DOHH2 (cell line): Measurements from ENCODE around the gene MAB21L1.

Source experiments
- EZH2phosphoT487 ChIP-seq: fragments of 200-600 bp; sonication (generic); IDR thresholded peaks from 2 replicates; pipeline ENCODE4 v1.6.1; 2017; ENCODE audit warnings: borderline replicate concordance, mild to moderate bottlenecking, antibody characterized with exemption, low read length, moderate library complexity, mixed read lengths
- TF ChIP-seq, protein P1 (sequence below): fragments of 200-600 bp; sonication (generic); IDR thresholded peaks from one replicate; pipeline ENCODE4 v1.5.1; 2014; ENCODE audit warnings: antibody characterized with exemption, mild to moderate bottlenecking, low read depth, low read length; ENCODE audit not compliant: poor library complexity, severe bottlenecking

DNA sequence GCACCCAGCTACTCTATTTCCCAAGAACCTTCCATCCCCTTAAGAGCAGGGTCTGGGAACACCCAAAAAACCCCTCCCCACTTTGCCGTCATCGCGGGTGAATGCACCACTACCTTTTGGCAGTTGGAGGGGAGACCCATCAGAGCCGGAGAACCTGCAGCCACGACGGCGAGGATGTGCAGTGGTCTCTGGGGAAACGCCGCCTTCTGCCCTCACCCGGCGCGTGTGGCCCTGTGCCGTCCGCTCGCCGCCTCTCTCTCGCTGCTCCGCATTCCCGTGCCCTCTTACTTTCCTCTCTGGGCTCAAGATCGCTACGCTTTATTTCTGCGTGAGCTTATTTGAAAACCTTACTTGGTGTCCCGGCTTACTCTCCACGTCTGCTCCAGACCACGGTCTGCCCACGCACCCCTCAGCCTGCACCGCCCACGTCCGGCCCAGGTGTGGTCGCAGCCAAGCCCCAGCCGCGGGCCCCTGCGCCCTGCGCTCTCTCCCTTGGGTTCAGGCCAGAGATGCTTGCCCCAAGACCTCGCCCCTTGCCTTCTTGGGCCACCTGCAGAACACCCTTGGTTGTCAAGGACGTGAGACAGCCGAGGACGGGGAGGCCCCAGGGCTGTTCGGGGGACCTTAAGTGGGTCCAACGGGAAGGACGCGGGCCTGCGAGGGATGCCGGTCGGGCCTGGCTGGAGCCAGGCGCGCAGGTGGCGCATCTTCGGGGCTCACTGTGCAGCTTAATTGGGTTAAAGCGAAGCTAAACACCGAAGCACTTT lies 2.0 kb upstream of the MAB21L1 start:
- TF ChIP-seq, protein P1, sequence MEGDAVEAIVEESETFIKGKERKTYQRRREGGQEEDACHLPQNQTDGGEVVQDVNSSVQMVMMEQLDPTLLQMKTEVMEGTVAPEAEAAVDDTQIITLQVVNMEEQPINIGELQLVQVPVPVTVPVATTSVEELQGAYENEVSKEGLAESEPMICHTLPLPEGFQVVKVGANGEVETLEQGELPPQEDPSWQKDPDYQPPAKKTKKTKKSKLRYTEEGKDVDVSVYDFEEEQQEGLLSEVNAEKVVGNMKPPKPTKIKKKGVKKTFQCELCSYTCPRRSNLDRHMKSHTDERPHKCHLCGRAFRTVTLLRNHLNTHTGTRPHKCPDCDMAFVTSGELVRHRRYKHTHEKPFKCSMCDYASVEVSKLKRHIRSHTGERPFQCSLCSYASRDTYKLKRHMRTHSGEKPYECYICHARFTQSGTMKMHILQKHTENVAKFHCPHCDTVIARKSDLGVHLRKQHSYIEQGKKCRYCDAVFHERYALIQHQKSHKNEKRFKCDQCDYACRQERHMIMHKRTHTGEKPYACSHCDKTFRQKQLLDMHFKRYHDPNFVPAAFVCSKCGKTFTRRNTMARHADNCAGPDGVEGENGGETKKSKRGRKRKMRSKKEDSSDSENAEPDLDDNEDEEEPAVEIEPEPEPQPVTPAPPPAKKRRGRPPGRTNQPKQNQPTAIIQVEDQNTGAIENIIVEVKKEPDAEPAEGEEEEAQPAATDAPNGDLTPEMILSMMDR = no peak
- TF ChIP-seq EZH2phosphoT487 = no peak
